ENCODE measurements around the gene UFM1. TPM values are rescaled to one million over a fixed set of nuclear protein-coding genes. Genes with fewer than 3 reads are reported as not detected.

UFM1 gene
- total RNA-seq, 6 experiments from 2014 or later: 62.9 to 75.2 (median 69.0) TPM

DNA sequence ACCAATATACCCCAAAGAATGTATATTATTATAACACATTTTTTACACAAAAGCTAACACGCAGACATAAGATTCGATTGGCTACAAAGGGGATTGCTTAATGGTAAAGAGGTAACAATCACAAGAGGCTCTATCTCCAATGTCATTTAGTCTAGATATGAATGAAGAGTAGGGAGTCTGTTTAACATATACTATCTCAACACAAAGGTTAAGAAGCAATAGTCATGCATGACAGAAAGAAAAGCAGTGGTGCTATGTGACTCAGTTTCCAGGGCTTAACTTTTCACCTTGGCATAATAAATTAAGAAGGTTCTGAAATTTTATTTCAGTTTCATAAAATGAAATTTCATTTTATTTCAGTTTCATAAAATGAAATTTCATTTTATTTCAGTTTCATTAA, 33.3 kb downstream of the UFM1 start:
- Mint-ChIP-seq H3K9me3 (no peaks in the 10 kb centered on the region), H3K27me3 (ENCODE audit: insufficient read depth) (no peaks in the 10 kb centered on the region), H3K4me3 (no peak overlapping the region), H3K4me1 (ENCODE audit: low read depth) (0 out of 2 replicates have a peak, but pooled peaks cover 5% of the 10 kb centered on the region), H3K36me3 (ENCODE audit: low read depth) (no peaks in the 10 kb centered on the region), H3K27ac (no peak overlapping the region)
- DNase-seq: no peak
- TF ChIP-seq, protein P1, sequence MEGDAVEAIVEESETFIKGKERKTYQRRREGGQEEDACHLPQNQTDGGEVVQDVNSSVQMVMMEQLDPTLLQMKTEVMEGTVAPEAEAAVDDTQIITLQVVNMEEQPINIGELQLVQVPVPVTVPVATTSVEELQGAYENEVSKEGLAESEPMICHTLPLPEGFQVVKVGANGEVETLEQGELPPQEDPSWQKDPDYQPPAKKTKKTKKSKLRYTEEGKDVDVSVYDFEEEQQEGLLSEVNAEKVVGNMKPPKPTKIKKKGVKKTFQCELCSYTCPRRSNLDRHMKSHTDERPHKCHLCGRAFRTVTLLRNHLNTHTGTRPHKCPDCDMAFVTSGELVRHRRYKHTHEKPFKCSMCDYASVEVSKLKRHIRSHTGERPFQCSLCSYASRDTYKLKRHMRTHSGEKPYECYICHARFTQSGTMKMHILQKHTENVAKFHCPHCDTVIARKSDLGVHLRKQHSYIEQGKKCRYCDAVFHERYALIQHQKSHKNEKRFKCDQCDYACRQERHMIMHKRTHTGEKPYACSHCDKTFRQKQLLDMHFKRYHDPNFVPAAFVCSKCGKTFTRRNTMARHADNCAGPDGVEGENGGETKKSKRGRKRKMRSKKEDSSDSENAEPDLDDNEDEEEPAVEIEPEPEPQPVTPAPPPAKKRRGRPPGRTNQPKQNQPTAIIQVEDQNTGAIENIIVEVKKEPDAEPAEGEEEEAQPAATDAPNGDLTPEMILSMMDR (IDR thresholded peaks at IDR 0.05): no peak

DNA sequence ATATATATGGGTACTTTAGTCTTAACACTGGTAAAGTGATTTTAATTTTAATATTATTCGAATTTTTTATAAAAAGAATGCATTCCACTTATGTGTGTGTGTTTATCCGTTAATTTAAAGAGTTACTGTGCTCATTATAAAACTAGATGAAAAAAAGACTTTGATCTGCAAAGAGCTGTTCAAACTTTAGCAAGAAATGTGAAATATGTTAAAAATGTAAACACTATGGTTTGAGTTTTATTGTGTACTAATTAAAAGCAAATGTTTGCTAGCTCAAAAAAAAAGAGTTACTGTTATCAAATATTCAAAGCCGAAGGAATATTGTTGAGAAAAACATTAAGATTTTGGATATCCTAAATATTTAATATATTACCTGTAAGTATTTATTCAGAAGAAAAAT, 34.5 kb downstream of the UFM1 start:
- TF ChIP-seq, protein P1 (IDR thresholded peaks at IDR 0.05): no peak
- H3K4me3 Mint-ChIP-seq: no peak overlapping the region
- H3K27me3 Mint-ChIP-seq (ENCODE audit: insufficient read depth): no peaks in the 10 kb centered on the region
- 0 out of 2 replicates have a peak, but pooled peaks cover 3% of the 10 kb centered on the region for H3K4me1 Mint-ChIP-seq (ENCODE audit: low read depth)
- no peaks in the 10 kb centered on the region for H3K36me3 Mint-ChIP-seq (ENCODE audit: low read depth)
- H3K9me3 Mint-ChIP-seq: no peaks in the 10 kb centered on the region
- H3K27ac Mint-ChIP-seq: no peak overlapping the region
- no peak for DNase-seq

DNA sequence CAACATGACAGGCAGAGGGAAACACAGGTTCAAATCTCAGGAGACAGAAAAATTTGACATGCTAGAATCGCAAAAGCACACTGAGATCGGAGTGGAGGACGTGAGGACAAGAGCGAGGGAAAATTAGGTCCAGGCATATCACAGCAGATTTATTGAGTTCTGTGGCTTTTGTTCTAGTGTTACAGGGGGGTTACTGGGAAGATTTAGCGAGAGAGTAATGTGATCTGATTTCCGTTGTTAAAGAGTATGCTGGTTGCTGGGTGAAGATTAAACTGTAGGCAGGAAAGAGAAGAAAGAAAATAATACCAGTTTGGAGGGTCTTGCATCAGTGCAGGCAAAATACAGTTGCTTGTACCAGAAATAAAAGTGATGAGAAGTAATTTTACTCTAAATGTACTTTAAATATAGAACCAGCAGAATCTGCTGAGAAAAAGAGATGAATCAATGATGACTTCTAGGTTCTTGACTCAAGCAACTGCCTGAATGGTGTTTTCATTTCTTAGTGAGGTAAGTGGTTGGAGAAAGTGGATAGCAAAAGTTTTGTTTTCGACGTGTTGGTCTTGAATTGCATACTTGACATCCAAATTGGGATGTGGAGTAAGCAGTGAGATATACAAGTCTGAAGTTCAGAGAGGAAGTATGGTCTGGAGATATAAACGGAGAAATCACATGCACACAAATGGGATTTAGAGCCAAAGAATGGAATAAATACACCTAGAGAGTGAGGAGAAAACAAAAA, 35.7 kb downstream of the UFM1 start:
- H3K27ac Mint-ChIP-seq: no peak overlapping the region
- H3K4me1 Mint-ChIP-seq (ENCODE audit: low read depth): no peaks in the 10 kb centered on the region
- H3K4me3 Mint-ChIP-seq: no peak overlapping the region
- H3K36me3 Mint-ChIP-seq (ENCODE audit: low read depth): no peaks in the 10 kb centered on the region
- no peaks in the 10 kb centered on the region for H3K9me3 Mint-ChIP-seq
- DNase-seq: no peak
- no peaks in the 10 kb centered on the region for H3K27me3 Mint-ChIP-seq (ENCODE audit: insufficient read depth)
- TF ChIP-seq, protein P1 (IDR thresholded peaks at IDR 0.05): no peak

DNA sequence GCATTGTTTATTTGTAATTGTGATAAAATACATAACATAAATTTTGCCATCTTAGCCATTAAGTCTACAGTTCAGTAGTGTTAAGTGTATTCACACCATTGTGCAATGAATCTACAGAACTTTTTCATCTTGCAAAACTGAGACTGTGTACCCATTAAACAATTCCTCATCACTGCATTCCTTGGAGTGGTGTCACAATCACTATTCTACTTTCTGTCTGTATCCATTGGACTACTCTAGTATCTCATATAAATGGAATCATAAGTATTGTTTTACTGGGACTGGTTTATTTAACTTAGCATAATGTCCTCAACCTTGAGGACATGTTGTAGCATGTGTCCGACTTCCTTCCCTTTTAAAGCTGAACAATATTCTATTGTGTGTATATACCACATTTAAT, 36.8 kb downstream of the UFM1 start:
- peak; percentile 18 for DNase-seq
- no peak overlapping the region for H3K27ac Mint-ChIP-seq
- no peaks in the 10 kb centered on the region for H3K36me3 Mint-ChIP-seq (ENCODE audit: low read depth)
- TF ChIP-seq, protein P1 (IDR thresholded peaks at IDR 0.05): no peak
- no peak overlapping the region for H3K4me3 Mint-ChIP-seq
- no peaks in the 10 kb centered on the region for H3K9me3 Mint-ChIP-seq
- no peaks in the 10 kb centered on the region for H3K4me1 Mint-ChIP-seq (ENCODE audit: low read depth)
- H3K27me3 Mint-ChIP-seq (ENCODE audit: insufficient read depth): no peaks in the 10 kb centered on the region

DNA sequence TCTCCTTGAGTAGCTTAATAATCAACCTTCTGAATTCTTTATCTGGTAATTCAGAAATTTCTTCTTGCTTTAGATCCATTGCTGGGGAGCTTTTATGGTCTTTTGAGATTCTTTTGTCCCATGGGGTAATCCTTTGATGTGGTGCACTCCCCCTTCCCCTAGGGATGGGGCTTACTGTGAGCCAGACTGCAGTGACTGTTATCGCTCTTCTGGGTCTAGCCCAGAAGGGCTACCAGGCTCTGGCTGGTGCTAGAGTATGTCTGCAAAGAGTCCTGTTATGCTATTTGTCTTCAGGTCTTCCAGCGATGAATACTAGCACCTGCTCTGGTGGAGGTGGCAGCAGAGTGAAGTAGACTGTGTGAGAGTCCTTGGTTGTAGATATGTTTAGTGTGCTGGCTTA, 41.7 kb downstream of the UFM1 start:
- Mint-ChIP-seq H3K27me3 (ENCODE audit: insufficient read depth) (no peaks in the 10 kb centered on the region; the same call in 1 of the 2 replicates), H3K4me1 (ENCODE audit: low read depth) (peaks cover 16% of the 10 kb centered on the region), H3K27ac (no peak overlapping the region), H3K36me3 (ENCODE audit: low read depth) (no peaks in the 10 kb centered on the region), H3K9me3 (no peaks in the 10 kb centered on the region), H3K4me3 (no peak overlapping the region)
- TF ChIP-seq, protein P1 (IDR thresholded peaks at IDR 0.05): no peak
- no peak for DNase-seq

Measured in HFFc6 (cell line).